ENCODE measurements around the gene MSH2. TPM values are rescaled to one million over a fixed set of nuclear protein-coding genes. Genes with fewer than 3 reads are reported as not detected.

MSH2 gene
- 10 to 100 TPM in 1 of 4 donors, 1 to 10 TPM in 3; 7.7 to 10.0 (median 7.8) TPM for total RNA-seq

- TF ChIP-seq CTCF (IDR thresholded peaks at IDR 0.05; ENCODE audit: low read depth): no peak
Measured at GRCh38 chr2:47402805-47403608, at the start of gene MSH2. Gene MSH2 (plus strand): TSS chr2:47403156. CDS start chr2:47403192, 36 bp downstream.

- TF ChIP-seq CTCF (IDR thresholded peaks at IDR 0.05; ENCODE audit: low read depth): no peak
Measured at GRCh38 chr2:47354013-47354847, 48.7 kb upstream of the MSH2 start.

DNA sequence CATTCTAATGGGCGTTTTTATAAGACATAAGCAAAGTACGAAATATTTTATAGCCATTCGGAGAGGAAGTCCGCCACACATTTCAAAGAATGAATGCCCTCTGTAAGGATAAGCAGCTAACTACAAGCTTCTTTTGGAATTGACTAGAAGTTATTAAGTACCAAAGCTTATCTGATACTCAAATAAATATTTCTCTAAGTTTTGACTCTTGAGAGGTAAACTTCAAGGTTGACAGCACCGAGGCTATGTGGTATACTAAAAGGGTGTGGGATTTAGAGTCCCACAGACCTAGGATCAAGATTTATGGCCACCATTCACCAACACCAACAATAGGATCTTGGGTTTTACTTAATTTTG is 48.1 kb upstream of the MSH2 start:
- TF ChIP-seq CTCF (IDR thresholded peaks at IDR 0.05; ENCODE audit: low read depth): no peak

DNA sequence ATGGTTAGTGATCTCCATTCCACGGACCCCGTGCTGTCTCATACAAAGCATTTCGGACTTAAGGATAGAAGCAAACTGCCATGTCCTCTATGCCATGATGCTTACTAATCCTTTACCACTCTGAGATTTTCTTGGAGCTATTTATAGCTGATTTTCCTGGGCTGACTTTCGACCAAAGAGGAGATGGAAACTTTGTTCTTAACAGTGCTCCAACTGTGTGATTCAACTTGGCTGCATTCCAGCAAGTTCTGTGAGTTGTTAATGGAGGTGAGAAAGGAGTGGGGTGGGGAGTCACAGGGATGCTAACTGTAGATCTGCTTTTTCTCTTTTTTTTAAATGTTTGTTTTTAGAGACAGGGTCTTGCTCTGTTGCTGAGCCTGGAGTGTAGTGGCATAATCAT is 45.5 kb upstream of the MSH2 start:
- no peak for TF ChIP-seq CTCF (IDR thresholded peaks at IDR 0.05; ENCODE audit: low read depth)

- no peak for TF ChIP-seq CTCF (IDR thresholded peaks at IDR 0.05; ENCODE audit: low read depth)
Measured at GRCh38 chr2:47359375-47359868, 43.5 kb upstream of the MSH2 start.

GRCh38 chr2:47360283-47360682 is 42.7 kb upstream of the MSH2 start:
- TF ChIP-seq CTCF (IDR thresholded peaks at IDR 0.05; ENCODE audit: low read depth): no peak

DNA sequence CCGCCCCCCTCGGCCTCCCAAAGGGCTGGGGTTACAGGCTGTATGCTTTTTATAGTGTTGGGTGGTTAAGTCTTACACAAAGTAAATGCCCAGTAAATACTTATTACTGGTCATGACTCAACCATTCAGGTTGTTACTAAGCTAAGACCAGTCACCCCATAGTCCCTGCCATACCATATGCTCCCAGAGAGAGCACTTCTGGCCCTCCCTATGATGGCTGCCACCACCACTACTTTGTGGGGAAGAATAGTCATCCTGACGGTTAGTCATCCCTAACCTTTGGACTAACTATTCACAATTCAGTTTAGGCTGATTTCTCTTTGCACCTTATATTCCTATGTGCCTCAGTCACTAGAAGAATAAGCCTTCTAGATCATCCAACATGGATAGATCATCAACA is 42.0 kb upstream of the MSH2 start:
- no peak for TF ChIP-seq CTCF (IDR thresholded peaks at IDR 0.05; ENCODE audit: low read depth)

Measured in subcutaneous adipose tissue (tissue), 4 donors.